GM12878 (cell line): Measurements from ENCODE around the gene DNAH1.

Experiments
- BACH1 ChIP-seq: fragments of 450-650 bp; IDR thresholded peaks from 2 replicates; pipeline ENCODE4 v1.6.1; 2017; ENCODE audit warnings: mild to moderate bottlenecking, borderline replicate concordance
- CTCF ChIP-seq, 3 experiments: IDR thresholded peaks in 2 of 3; conservative IDR thresholded peaks in 1 of 3; 2 replicates each; pipeline ENCODE4 v1.5.1; 2011; ENCODE audit warnings: low read depth in 3 of 3, low read length in 3 of 3, mild to moderate bottlenecking in 3 of 3, control low read depth in 2 of 3, moderate library complexity in 2 of 3, inconsistent platforms in 1 of 3, mixed read lengths in 1 of 3; ENCODE audit not compliant: control insufficient read depth in 2 of 3, insufficient read depth in 1 of 3; ENCODE audit errors: extremely low read depth in 1 of 3
- E2F4 ChIP-seq: IDR thresholded peaks from 2 replicates; pipeline ENCODE4 v1.6.1; 2012; ENCODE audit warnings: low read depth, low read length, improper control_type of control experiment
- EED ChIP-seq: sonication (generic); IDR thresholded peaks from 2 replicates; pipeline ENCODE4 v1.6.1; 2016; ENCODE audit warnings: antibody characterized with exemption, low read depth
- EZH2 ChIP-seq: IDR thresholded peaks from 2 replicates; pipeline ENCODE4 v1.6.1; 2012; ENCODE audit warnings: low read depth, mild to moderate bottlenecking, control low read depth, inconsistent platforms, low read length, borderline replicate concordance; ENCODE audit not compliant: control insufficient read depth
- HDAC2 ChIP-seq: fragments of 200-600 bp; sonication (generic); IDR thresholded peaks from 2 replicates; pipeline ENCODE4 v1.6.1; 2017
- KDM1A ChIP-seq: fragments of 200-600 bp; sonication (generic); IDR thresholded peaks from 2 replicates; pipeline ENCODE4 v1.6.1; 2016; ENCODE audit warnings: borderline replicate concordance
- NR2C1 ChIP-seq: fragments of 450-650 bp; IDR thresholded peaks from 2 replicates; pipeline ENCODE4 v1.6.1; 2017; ENCODE audit warnings: antibody characterized with exemption, mild to moderate bottlenecking, moderate library complexity
- POLR2A ChIP-seq: IDR thresholded peaks from 2 replicates; pipeline ENCODE4 v1.6.1; 2011; ENCODE audit warnings: low read depth, mild to moderate bottlenecking, low read length
- POLR2AphosphoS2 ChIP-seq: IDR thresholded peaks from 2 replicates; pipeline ENCODE4 v1.6.1; 2011; ENCODE audit warnings: low read depth, mild to moderate bottlenecking, low read length, improper control_type of control experiment, moderate library complexity
- REST ChIP-seq: IDR thresholded peaks from 2 replicates; pipeline ENCODE4 v1.6.1; 2012; ENCODE audit warnings: mild to moderate bottlenecking, low read depth, low read length
- SPI1 ChIP-seq: IDR thresholded peaks from 2 replicates; pipeline ENCODE4 v1.6.1; 2011; ENCODE audit warnings: low read depth, mild to moderate bottlenecking, low read length, moderate library complexity, borderline replicate concordance; ENCODE audit not compliant: insufficient read depth
- YBX1 ChIP-seq: fragments of 450-650 bp; IDR thresholded peaks from 2 replicates; pipeline ENCODE4 v1.6.1; 2016; ENCODE audit warnings: antibody characterized with exemption
- ZZZ3 ChIP-seq: IDR thresholded peaks from 2 replicates; pipeline ENCODE4 v1.6.1; 2011; ENCODE audit warnings: low read depth; ENCODE audit not compliant: control insufficient read depth, insufficient read length

GRCh38 chr3:52430416-52430810, 114.3 kb downstream of the DNAH1 start:
- TF ChIP-seq POLR2A (no peak), EED (no peak), YBX1 (no peak), CTCF (IDR thresholded peaks at IDR 0.05 in 2 of 3, conservative IDR thresholded peaks at IDR 0.05 in 1 of 3; ENCODE audit: control insufficient read depth in 2 of 3, extremely low read depth in 1 of 3, insufficient read depth in 1 of 3, low read depth in 3 of 3, low read length in 3 of 3) (no peak), E2F4 (no peak), SPI1 (no peak), BACH1 (no peak), REST (no peak), ZZZ3 (no peak), HDAC2 (no peak), POLR2AphosphoS2 (no peak), NR2C1 (no peak), KDM1A (no peak), EZH2 (no peak)
